OCI-M2 (cell line): ENCODE results near the gene LAYN.

ENCODE experiments used
- DNase-seq: peaks from one replicate; lab custom pipeline; 2025; ENCODE audit not compliant: unreplicated experiment; lab: John Stamatoyannopoulos, UW

Gene LAYN, protein sequence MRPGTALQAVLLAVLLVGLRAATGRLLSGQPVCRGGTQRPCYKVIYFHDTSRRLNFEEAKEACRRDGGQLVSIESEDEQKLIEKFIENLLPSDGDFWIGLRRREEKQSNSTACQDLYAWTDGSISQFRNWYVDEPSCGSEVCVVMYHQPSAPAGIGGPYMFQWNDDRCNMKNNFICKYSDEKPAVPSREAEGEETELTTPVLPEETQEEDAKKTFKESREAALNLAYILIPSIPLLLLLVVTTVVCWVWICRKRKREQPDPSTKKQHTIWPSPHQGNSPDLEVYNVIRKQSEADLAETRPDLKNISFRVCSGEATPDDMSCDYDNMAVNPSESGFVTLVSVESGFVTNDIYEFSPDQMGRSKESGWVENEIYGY

DNA sequence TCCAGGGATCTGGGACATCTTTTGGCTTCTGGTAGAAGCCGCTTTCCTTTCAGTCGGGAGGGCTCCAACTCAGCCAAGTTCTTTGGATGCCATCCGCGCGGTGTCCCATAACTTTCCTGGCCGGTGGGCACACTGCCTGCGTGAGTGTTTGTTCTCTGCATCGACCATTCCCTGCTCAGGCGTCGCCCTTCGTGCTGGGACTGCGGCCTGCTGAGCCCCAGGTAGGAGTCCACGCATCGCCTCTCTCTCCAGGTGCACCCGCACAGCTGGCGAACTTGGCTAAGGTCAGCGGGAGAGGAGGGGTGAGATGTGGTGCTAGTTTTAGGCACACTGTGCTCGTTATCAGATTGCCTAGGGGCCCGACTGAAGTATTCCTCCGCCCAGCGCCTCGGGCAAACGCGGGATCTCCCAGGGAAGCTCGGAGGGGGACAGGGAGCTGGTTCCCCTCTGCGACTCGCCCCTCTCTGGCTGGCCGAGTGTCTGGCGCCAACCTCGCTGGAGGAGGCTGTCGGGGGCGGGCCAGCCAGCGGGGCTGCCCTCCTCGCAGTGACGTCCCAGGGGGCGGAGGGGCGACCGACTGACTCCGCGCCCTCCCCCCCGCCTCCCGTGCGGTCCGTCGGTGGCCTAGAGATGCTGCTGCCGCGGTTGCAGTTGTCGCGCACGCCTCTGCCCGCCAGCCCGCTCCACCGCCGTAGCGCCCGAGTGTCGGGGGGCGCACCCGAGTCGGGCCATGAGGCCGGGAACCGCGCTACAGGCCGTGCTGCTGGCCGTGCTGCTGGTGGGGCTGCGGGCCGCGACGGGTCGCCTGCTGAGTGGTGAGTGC, at the start of gene LAYN:
LAYN (plus strand) TSS at position 607 of the 823 bp plus-strand sequence; CDS start at position 731, 124 bp downstream.
- no peak for DNase-seq

DNA sequence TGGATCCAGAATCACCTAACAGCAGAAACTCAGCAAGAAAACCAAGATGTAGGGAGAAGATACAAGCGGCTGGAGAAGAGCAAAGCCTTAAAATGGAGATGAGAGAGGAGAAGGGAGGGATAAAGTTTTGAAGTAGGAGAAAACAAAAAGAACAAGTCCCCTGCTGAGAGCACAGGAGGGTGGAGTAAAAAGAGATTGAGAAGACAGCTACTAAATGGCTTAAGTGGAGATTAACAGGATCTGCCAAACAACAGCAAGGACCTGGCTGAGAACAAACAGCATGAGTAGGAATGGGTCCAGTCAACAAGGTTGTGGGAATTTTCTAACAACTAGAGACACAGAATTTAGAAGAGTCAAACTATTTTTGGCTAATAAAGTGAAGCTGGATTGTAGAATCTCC, 46.5 kb upstream of the LAYN start:
- DNase-seq, result no peak

- no peak for DNase-seq
These were observed 41.0 kb upstream of the LAYN start for GRCh38 chr11:111499483-111499882.

DNA sequence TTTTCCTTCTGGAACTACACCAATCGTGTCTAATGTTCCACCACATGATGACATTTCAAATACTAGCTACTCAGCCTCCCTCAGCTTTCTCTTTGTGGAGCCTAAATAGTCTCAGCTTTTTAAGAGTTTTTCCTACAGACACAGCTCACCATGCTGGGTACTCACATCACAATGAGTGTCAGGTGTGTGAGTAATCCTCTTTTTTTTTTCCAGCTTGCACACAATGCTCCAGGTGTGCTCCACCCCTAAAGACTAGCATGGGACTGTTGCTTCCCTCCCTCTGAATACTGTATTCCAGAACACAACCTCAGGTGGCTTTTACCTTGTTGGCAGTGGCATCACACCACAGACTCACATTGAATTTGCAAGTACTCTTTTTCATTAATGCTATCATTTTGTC, 40.0 kb upstream of the LAYN start:
- DNase-seq, result no peak

- DNase-seq, result no peak
These were observed 37.9 kb upstream of the LAYN start for GRCh38 chr11:111502611-111503010.

DNA sequence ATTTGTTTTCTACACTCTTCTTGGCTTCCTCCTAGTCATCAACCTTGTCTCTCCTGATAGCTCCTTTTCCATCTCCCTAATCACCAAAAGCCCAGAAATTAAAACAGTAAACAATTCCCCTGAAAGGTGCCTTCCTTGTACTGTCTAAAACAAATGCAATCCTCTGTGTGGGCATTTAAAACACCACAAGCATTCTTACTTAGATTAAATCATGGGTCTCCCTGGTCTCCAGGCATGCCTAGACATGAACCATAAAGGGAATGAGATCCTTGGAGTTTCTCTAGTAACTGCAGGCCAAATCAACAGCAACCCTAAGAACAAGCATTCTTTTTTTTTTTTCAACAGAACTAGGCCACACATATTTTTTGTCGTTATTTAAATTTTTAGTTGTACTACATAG, 30.2 kb upstream of the LAYN start:
- no peak for DNase-seq

DNA sequence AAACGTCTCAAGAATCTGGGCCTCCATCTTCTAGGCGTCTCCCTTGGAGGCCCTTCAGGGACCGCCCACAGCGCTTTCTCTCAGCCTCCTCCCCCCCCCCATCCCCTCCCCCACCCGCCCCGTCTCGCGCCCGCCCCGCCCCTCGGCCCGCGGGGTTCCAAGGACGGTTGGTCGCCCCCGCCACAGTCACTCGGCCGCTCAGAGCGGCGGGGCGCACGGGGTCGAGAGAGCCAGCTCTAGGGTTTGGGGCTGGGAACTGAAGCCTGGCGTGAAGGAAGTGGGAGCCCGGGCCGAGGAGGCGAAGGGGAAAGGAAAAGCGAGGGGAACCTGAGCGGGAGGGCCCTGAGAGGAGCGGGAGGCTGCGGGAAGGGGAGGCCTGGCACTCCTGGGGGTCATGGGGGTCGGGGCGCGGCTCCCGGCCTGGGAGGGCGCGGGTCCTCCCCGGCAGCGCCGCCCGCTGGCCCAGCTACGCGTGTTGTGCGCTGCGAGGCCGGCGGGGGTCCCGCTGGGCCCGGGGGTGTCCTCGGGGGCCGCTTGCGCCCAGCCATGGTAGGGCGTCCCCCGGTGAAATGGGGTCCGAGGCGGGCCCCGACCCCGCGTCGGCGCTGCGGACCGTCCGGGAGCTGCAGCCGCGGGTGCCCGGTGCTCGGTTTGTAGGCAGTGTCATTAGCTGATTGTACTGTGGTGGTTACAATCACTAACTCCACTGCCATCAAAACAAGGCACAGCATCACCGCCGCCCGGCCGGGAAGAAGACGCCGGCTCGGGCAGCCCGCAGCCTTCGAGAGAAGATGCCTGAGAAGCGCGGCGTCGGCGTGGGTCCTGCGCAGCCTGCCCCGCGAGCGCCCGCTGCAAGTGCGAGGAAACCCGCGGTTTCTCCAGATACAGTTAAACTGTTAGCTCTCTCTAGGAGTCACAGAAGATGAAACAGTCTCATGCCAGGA, 28.0 kb upstream of the LAYN start, which contains the start of gene BTG4:
BTG4 (minus strand) TSS at position 91 of the 944 bp plus-strand sequence. CDS start 13,610 bp downstream, outside the sequence.
- no peak for DNase-seq

DNA sequence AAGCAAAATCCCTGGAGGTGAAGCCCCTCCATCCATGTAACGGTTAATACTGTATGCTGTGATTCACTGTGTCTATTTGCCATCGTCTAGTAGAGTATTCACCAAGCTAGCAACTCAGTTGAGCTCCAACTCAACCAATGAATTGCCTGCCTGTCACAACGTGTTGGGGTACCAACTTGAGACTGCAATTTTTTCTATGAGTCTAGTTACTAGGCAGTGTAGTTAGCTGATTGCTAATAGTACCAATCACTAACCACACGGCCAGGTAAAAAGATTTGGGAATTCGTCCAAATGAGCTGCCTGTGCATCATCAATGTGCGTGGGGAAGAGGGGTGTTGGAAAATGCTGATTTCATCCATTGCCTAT, 27.3 kb upstream of the LAYN start:
- no peak for DNase-seq

DNA sequence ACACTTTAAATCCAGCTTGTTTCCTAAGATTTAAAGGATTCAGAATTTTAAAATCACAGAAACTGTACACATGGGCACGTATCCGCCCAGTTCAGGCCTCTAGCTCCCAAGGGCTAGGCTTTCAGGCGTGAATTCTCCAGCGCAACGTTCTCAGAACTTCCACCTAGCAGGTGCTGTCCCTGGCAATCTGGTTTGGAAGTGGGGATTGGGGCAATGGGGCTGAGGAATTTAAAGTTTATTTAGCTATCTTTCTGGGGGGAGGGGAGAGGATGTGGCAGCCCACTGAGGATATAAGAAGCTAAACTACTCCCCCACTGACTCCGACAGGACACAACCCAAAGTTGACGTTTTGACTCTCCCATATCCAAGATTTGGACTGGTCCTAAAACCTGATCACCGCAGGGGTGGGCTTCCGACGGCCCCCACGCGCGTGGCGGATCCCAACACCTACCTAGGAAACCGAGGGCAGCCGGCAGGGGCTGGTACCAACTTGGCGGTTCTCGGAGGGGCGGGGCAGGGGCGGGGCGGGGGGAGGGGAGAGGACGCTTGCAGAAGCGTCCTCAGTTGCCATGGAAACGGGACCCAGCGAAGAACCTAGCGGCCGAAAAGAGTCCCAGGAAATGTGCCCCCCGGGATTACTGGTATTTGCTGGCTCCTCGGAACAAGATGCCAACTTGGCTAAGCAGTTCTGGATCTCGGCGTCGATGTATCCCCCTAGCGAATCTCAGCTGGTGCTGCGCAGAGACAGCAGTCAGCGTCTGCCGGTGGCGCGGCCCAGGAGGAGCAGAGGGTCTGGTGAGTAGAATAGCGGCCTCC, 26.1 kb upstream of the LAYN start, which contains the start of gene HOATZ:
HOATZ (plus strand) TSS at position 563 of the 816 bp plus-strand sequence; CDS start at position 570, 7 bp downstream.
- DNase-seq, result no peak

DNA sequence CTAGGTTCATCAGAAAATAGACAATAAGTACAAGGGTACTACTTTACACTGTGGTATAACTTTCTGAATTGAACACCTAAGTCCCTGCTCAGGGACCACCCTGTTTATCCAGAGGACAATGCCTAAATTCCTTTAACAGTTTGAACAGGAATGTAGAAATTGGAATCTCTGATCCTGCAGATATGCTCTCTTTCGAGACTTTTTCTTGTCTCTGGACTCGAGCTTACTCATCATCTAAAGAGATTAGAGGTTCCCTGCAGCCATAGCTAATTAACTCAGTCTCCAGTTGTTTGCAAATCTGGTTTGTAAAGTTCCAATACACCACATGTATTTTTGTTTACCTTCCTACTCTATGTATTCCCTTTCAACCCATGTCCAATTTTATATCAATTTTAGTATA, 24.9 kb upstream of the LAYN start:
- no peak for DNase-seq

GRCh38 chr11:111518668-111519067, 21.9 kb upstream of the LAYN start:
- no peak for DNase-seq

GRCh38 chr11:111520560-111520959, 20.0 kb upstream of the LAYN start:
- no peak for DNase-seq

GRCh38 chr11:111521135-111521534, 19.4 kb upstream of the LAYN start:
- no peak for DNase-seq

- no peak for DNase-seq
These were observed 18.1 kb upstream of the LAYN start for GRCh38 chr11:111522426-111522825.

- no peak for DNase-seq
These were observed 17.2 kb upstream of the LAYN start for GRCh38 chr11:111523343-111523742.

DNA sequence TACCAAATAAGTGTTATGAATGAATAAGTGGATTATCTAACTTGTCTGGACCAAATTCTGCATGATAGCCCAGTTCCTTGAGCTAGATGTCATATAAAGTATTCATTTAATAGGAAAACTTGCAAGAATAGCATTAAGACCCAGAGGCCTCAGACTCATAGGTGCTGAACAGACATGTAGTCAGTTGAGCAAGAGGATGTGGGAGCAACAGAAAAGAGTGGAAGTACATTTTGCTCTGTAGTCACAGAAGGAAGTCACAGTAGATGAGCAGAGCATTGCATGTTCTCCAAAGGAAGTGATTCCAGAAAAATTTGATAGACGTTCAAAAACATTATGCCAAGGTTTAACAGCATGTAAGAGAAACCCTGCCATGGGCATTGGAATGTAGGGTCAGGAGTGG, 16.5 kb upstream of the LAYN start:
- no peak for DNase-seq

- no peak for DNase-seq
These were observed 15.1 kb upstream of the LAYN start for GRCh38 chr11:111525456-111525855.

DNA sequence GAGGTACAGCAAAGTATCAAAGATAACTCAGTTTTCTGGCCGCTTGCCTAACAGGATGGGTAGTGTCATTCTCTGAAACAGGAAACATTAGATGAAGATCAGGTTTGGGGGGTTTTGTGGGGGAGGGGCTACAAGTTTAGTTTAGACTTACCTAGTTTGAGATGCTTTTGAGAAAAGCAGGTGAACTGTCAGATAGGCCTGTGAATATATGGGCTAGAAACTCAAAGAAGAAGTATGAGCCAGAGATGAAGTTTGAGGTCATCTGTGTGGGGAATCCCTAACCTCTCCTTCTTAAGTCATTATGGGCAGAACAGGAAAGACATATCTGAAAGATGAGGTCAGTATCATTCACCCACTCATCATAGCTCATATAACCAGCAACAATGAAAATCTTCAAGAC, 14.0 kb upstream of the LAYN start:
- no peak for DNase-seq

- no peak for DNase-seq
These were observed 13.2 kb upstream of the LAYN start for GRCh38 chr11:111527279-111527678.

DNA sequence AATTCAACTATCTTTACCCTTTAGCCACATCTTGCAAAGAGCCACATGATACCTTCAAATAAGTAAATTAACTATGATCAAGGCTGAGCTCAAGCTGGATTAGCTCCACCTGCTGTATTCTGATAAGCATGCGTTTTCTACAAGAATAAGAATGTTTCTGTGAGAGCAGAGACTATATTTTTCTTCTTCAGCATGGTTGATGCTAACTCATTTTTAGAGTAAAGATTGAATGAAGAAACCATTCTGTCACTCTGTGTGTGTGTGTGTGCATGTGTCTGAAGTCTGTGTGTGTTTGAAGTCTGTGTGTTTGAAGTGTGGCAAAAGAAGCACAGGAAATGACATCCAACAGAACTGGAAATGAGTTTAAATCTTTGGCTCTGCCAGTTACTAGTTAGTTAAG, 12.0 kb upstream of the LAYN start:
- DNase-seq, result no peak
